HepG2 (cell line): ENCODE measurements around the gene THBD. TPM values are rescaled to one million over a fixed set of nuclear protein-coding genes. Genes with fewer than 3 reads are reported as not detected.

ENCODE experiments used
- ATAC-seq: fragments of 200-7000 bp; cut with Tn5 transposase; 3 replicates; pipeline ENCODE4 v1.9.1; 2020; ENCODE audit warnings: mild to moderate bottlenecking, moderate library complexity
- BruUV-seq: library from RNA; stranded (reverse); fragments of 400-500 nt; replicated peaks from 2 replicates; lab custom pipeline; 2021; lab: Mats Ljungman, UMichigan
- CTCF ChIA-PET: fragments of 300-600 bp; formaldehyde crosslinking; extraction: SDS; loops from one replicate; lab custom pipeline; 2021; ENCODE audit warnings: low total read pairs, inconsistent platforms, low intra/inter-chr PET ratio; lab: Yijun Ruan, JAX
- POLR2A ChIA-PET: fragments of 350-600 bp; sonication (Branson Sonifier 250); formaldehyde crosslinking; loops from one replicate; lab custom pipeline; 2020; ENCODE audit warnings: antibody characterized with exemption, inconsistent platforms; lab: Yijun Ruan, JAX
- DNase-seq: peaks from one replicate; pipeline ENCODE4 v3.0.0-alpha.2; 2015; ENCODE audit warnings: low spot score
- FAIRE-seq: peaks from 3 replicates; lab custom pipeline; 2011; peaks lifted over from hg19 to GRCh38; lab: Jason Lieb, UNC
- H2AFZ ChIP-seq: one replicate; pipeline ENCODE4 v1.6.1; 2011; ENCODE audit warnings: low read length, inconsistent platforms
- H3K27ac ChIP-seq: fragments of 300-600 bp; 3 replicates; pipeline ENCODE4 v1.8.0; 2011; ENCODE audit warnings: mixed run types, mild to moderate bottlenecking, mixed read lengths, low read length, inconsistent platforms; ENCODE audit not compliant: insufficient read depth; ENCODE audit errors: extremely low read length
- H3K27me3 ChIP-seq, 2 experiments: fragments of 200-600 bp in 1 of 2; 2 replicates in 1 of 2; 3 replicates in 1 of 2; pipeline versions ENCODE4 v1.6.0 to v1.8.0; 2011; ENCODE audit warnings: low read length in 2 of 2, mild to moderate bottlenecking in 2 of 2, moderate library complexity in 2 of 2, inconsistent platforms in 1 of 2; ENCODE audit not compliant: insufficient read depth in 2 of 2, control insufficient read depth in 1 of 2
- H3K36me3 ChIP-seq, 2 experiments: fragments of 200-600 bp in 1 of 2; replicated peaks in 1 of 2; 2 replicates in 1 of 2; 3 replicates in 1 of 2; pipeline versions ENCODE4 v1.5.1 to v1.8.0; 2011; ENCODE audit warnings: low read length in 2 of 2, inconsistent platforms in 1 of 2; ENCODE audit not compliant: insufficient read depth in 2 of 2, control insufficient read depth in 1 of 2
- H3K4me1 ChIP-seq: 2 replicates; pipeline ENCODE4 v1.5.1; 2012; ENCODE audit warnings: low read length, inconsistent platforms; ENCODE audit not compliant: insufficient read depth
- H3K4me2 ChIP-seq: 2 replicates; pipeline ENCODE4 v1.6.0; 2011; ENCODE audit warnings: low read depth, low read length, inconsistent platforms
- H3K4me3 ChIP-seq, 3 experiments: fragments of 200-600 bp in 1 of 3; sonication (generic), shearing (Covaris generic) in 1 of 3; replicated peaks in 1 of 3; 2 replicates each; pipeline ENCODE4 v1.5.1; 2011 to 2016; ENCODE audit warnings: low read length in 3 of 3, inconsistent platforms in 2 of 3, low read depth in 2 of 3, mild to moderate bottlenecking in 2 of 3, control low read depth in 1 of 3, mixed read lengths in 1 of 3; ENCODE audit not compliant: insufficient read depth in 1 of 3
- H3K79me2 ChIP-seq: one replicate; pipeline ENCODE4 v1.6.1; 2011; ENCODE audit warnings: low read length, inconsistent platforms; ENCODE audit not compliant: insufficient read depth
- H3K9ac ChIP-seq: 2 replicates; pipeline ENCODE4 v1.6.0; 2011; ENCODE audit warnings: mild to moderate bottlenecking, low read depth, low read length, inconsistent platforms; ENCODE audit not compliant: insufficient read depth
- H3K9me3 ChIP-seq: 2 replicates; pipeline ENCODE4 v1.5.1; 2012; ENCODE audit warnings: mild to moderate bottlenecking, low read length
- H4K20me1 ChIP-seq: 2 replicates; pipeline ENCODE4 v1.6.0; 2011; ENCODE audit warnings: inconsistent platforms, mild to moderate bottlenecking, low read length, moderate library complexity; ENCODE audit not compliant: insufficient read depth
- CENPT ChIP-seq: sonication (generic); formaldehyde crosslinking; IDR thresholded peaks from 2 replicates; pipeline ENCODE4 v1.8.0; 2022; ENCODE audit warnings: low read depth, mild to moderate bottlenecking, moderate library complexity, missing genetic modification reagents
- GFI1 ChIP-seq: sonication (generic); formaldehyde crosslinking; IDR thresholded peaks from 2 replicates; pipeline ENCODE4 v1.5.0; 2020; ENCODE audit warnings: missing genetic modification reagents, mild to moderate bottlenecking, borderline replicate concordance
- HOXA5 ChIP-seq: sonication (generic); formaldehyde crosslinking; IDR thresholded peaks from 2 replicates; pipeline ENCODE4 v1.4.0; 2020; ENCODE audit warnings: missing genetic modification reagents
- THAP11 ChIP-seq: IDR thresholded peaks from 2 replicates; pipeline ENCODE4 v1.6.1; 2016; ENCODE audit warnings: missing biosample characterization, missing genetic modification reagents
- THAP7 ChIP-seq: sonication (generic); formaldehyde crosslinking; IDR thresholded peaks from 2 replicates; pipeline ENCODE4 v1.8.1; 2023; ENCODE audit warnings: mild to moderate bottlenecking, missing genetic modification reagents
- ZFP91 ChIP-seq: sonication (generic); formaldehyde crosslinking; IDR thresholded peaks from 2 replicates; pipeline ENCODE4 v1.9.0; 2022; ENCODE audit warnings: missing genetic modification reagents, mild to moderate bottlenecking, borderline replicate concordance
- ZMAT3 ChIP-seq: sonication (generic); formaldehyde crosslinking; conservative IDR thresholded peaks from 2 replicates; pipeline ENCODE4 v1.7.0; 2021; ENCODE audit warnings: missing genetic modification reagents
- ZNF33B ChIP-seq: sonication (generic); formaldehyde crosslinking; IDR thresholded peaks from 2 replicates; pipeline ENCODE4 v1.5.1; 2020; ENCODE audit warnings: mild to moderate bottlenecking, missing genetic modification reagents
- ZNF362 ChIP-seq: sonication (generic); formaldehyde crosslinking; IDR thresholded peaks from 2 replicates; pipeline ENCODE4 v1.4.0; 2020; ENCODE audit warnings: missing genetic modification reagents, mild to moderate bottlenecking, borderline replicate concordance
- ZNF569 ChIP-seq: sonication (generic); formaldehyde crosslinking; IDR thresholded peaks from 2 replicates; pipeline ENCODE4 v1.5.0; 2020; ENCODE audit warnings: mild to moderate bottlenecking, missing genetic modification reagents, moderate library complexity, borderline replicate concordance
- ZNF740 ChIP-seq: sonication (generic); formaldehyde crosslinking; IDR thresholded peaks from 2 replicates; pipeline ENCODE4 v1.4.0; 2020; ENCODE audit warnings: missing genetic modification reagents
- ZNF850 ChIP-seq: sonication (generic); formaldehyde crosslinking; conservative IDR thresholded peaks from 2 replicates; pipeline ENCODE4 v1.9.0; 2021; ENCODE audit warnings: mild to moderate bottlenecking, missing genetic modification reagents
- ZSCAN29 ChIP-seq: sonication (generic); formaldehyde crosslinking; conservative IDR thresholded peaks from 2 replicates; pipeline ENCODE4 v1.4.0; 2020; ENCODE audit warnings: mild to moderate bottlenecking, missing genetic modification reagents
- WGBS: methylation state at CpG from one replicate; pipeline ENCODE4 v1.1.6; 2017; ENCODE audit warnings: low lambda C conversion rate; 5-methylcytosine and 5-hydroxymethylcytosine counted together
- in situ Hi-C: cut with HindIII; loops from 2 replicates; pipeline ENCODE4 v1.10.0; 2017; ENCODE audit warnings: low pct_unique_long_range_greater_than_20kb; ENCODE audit not compliant: extremely low pct_ligation_motif_present
- intact Hi-C: fragments of 100-400 bp; cut with micrococcal nuclease; formaldehyde crosslinking; loops from one replicate; pipeline ENCODE4 v1.10.0; 2022; ENCODE audit not compliant: unreplicated experiment
- polyA plus RNA-seq, 8 experiments: library from polyadenylated mRNA; depleted of rRNA in 3 of 8; stranded (reverse) in 7 of 8; unstranded in 1 of 8; fragments of >200 nt; fragmentation: Illumina TruSeq in 4 of 8; extraction: Trizol in 4 of 8; gene quantifications; 2 replicates each; pipeline versions ENCODE4 v1.2.1 to v1.2.3, GENCODE V29; 2011 to 2016; ENCODE audit warnings: low read depth in 4 of 8, missing spikeins in 1 of 8, mixed read lengths in 1 of 8; ENCODE audit not compliant: insufficient read depth in 1 of 8
- total RNA-seq, 5 experiments: library from RNA; depleted of rRNA; stranded (reverse); fragments of >200 nt; fragmentation: Illumina TruSeq; extraction: Trizol; gene quantifications; 2 replicates each; pipeline ENCODE4 v1.2.3, GENCODE V29; 2016; ENCODE audit warnings: low read depth in 1 of 5
- TF ChIP-seq, protein P1 (sequence below): sonication (generic); formaldehyde crosslinking; IDR thresholded peaks from 2 replicates; pipeline ENCODE4 v1.4.0; 2020; ENCODE audit warnings: missing genetic modification reagents
- TF ChIP-seq, protein P2 (sequence below): sonication (generic); formaldehyde crosslinking; IDR thresholded peaks from 2 replicates; pipeline ENCODE4 v1.8.1; 2023; ENCODE audit warnings: missing genetic modification reagents, mild to moderate bottlenecking, borderline replicate concordance
- TF ChIP-seq, protein P3 (sequence below): sonication (generic); formaldehyde crosslinking; IDR thresholded peaks from 2 replicates; pipeline ENCODE4 v1.9.0; 2021; ENCODE audit warnings: missing genetic modification reagents, borderline replicate concordance

Gene THBD
- total and polyA plus RNA-seq, 2 of the 13 experiments (the other 11 are each of a cell fraction or from before 2014, with no cell fraction given) = 0.03 TPM; not detected in 1

- Histone ChIP-seq H3K9ac (no peak overlapping the region), H4K20me1 (no peaks in the 10 kb centered on the region), H3K27ac (no peak overlapping the region), H3K4me2 (no peak overlapping the region), H3K4me1 (no peaks in the 10 kb centered on the region), H3K4me3 (no peak overlapping the region), H3K9me3 (no peaks in the 10 kb centered on the region), H3K79me2 (no peaks in the 10 kb centered on the region), H2AFZ (no peak overlapping the region), H3K27me3 (0 out of 5 replicates have a peak, but pooled peaks cover 0 to 1% of the 10 kb centered on the region in 2 experiments), H3K36me3 (no peaks in the 10 kb centered on the region)
- TF ChIP-seq THAP11 (CRISPR knock-in tag) (no peak), ZFP91 (no peak), ZSCAN29 (CRISPR knock-in tag) (no peak), ZMAT3 (CRISPR knock-in tag) (no peak), HOXA5 (no peak), ZNF33B (CRISPR knock-in tag) (no peak), ZNF850 (CRISPR knock-in tag) (no peak), CENPT (no peak), ZNF362 (CRISPR knock-in tag) (no peak), GFI1 (CRISPR knock-in tag) (no peak), ZNF740 (no peak), ZNF569 (CRISPR knock-in tag) (no peak), THAP7 (CRISPR knock-in tag) (no peak)
- TF ChIP-seq, protein P1, sequence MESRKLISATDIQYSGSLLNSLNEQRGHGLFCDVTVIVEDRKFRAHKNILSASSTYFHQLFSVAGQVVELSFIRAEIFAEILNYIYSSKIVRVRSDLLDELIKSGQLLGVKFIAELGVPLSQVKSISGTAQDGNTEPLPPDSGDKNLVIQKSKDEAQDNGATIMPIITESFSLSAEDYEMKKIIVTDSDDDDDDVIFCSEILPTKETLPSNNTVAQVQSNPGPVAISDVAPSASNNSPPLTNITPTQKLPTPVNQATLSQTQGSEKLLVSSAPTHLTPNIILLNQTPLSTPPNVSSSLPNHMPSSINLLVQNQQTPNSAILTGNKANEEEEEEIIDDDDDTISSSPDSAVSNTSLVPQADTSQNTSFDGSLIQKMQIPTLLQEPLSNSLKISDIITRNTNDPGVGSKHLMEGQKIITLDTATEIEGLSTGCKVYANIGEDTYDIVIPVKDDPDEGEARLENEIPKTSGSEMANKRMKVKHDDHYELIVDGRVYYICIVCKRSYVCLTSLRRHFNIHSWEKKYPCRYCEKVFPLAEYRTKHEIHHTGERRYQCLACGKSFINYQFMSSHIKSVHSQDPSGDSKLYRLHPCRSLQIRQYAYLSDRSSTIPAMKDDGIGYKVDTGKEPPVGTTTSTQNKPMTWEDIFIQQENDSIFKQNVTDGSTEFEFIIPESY (CRISPR knock-in tag) = no peak
- TF ChIP-seq, protein P2, sequence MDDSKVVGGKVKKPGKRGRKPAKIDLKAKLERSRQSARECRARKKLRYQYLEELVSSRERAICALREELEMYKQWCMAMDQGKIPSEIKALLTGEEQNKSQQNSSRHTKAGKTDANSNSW (CRISPR knock-in tag) = no peak
- TF ChIP-seq, protein P3, sequence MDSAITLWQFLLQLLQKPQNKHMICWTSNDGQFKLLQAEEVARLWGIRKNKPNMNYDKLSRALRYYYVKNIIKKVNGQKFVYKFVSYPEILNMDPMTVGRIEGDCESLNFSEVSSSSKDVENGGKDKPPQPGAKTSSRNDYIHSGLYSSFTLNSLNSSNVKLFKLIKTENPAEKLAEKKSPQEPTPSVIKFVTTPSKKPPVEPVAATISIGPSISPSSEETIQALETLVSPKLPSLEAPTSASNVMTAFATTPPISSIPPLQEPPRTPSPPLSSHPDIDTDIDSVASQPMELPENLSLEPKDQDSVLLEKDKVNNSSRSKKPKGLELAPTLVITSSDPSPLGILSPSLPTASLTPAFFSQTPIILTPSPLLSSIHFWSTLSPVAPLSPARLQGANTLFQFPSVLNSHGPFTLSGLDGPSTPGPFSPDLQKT (CRISPR knock-in tag) = no peak
- POLR2A ChIA-PET = no interaction called here
- intact Hi-C loops = no loop called here
- no peak for DNase-seq
- no TSS peak for BruUV-seq
- no peak for FAIRE-seq
- CTCF ChIA-PET = no interaction called here
- 14% methylated on average over 2 of the region's 2 CpGs for WGBS
- ATAC-seq = no peak
- in situ Hi-C loops = no loop called here
Measured at GRCh38 chr20:23017516-23017915, 32.0 kb downstream of the THBD start.
